ENCODE measurements around the gene SYTL3. TPM values are rescaled to one million over a fixed set of nuclear protein-coding genes. Genes with fewer than 3 reads are reported as not detected.

The SYTL3 gene
- total RNA-seq, 2 donors from 2014 or later: 1.3 to 1.8 TPM

- intact Hi-C loops (cut with DNase I): no loop called here
- no peak for DNase-seq
- Histone ChIP-seq H3K9me3 (no peaks in the 10 kb centered on the region), H3K36me3 (replicated peaks in 1 of 2; ENCODE audit: insufficient read depth in 1 of 2, low read depth in 2 of 2) (peaks cover 0 to 2% of the 10 kb centered on the region in 2 donors), H3K27me3 (no peaks in the 10 kb centered on the region), H3K27ac (no peak overlapping the region), H3K4me1 (peaks cover 8% of the 10 kb centered on the region), H3K4me3 (no peak overlapping the region)
- TF ChIP-seq POLR2A (IDR thresholded peaks at IDR 0.05) (no peak), CTCF (IDR thresholded peaks at IDR 0.05) (no peak)
- ATAC-seq: no peak
- 86 to 87% methylated on average over 7 of the region's 7 CpGs for WGBS, 2 donors
Measured at GRCh38 chr6:158635427-158636073, 14.3 kb upstream of the SYTL3 start.

- Histone ChIP-seq H3K4me3 (no peak overlapping the region), H3K4me1 (peaks cover 11% of the 10 kb centered on the region), H3K27ac (no peak overlapping the region), H3K27me3 (no peaks in the 10 kb centered on the region), H3K36me3 (replicated peaks in 1 of 2; ENCODE audit: insufficient read depth in 1 of 2, low read depth in 2 of 2) (no peaks in the 10 kb centered on the region), H3K9me3 (no peaks in the 10 kb centered on the region)
- ATAC-seq: no peak
- intact Hi-C loops (cut with DNase I): no loop called here
- no peak for TF ChIP-seq POLR2A (IDR thresholded peaks at IDR 0.05)
- no peak for TF ChIP-seq CTCF (IDR thresholded peaks at IDR 0.05)
- 87 to 93% methylated on average over 8 of the region's 8 CpGs for WGBS, 2 donors
- DNase-seq: no peak
Measured at GRCh38 chr6:158636778-158637177, 13.1 kb upstream of the SYTL3 start.

GRCh38 chr6:158638324-158638854 lies 11.5 kb upstream of the SYTL3 start:
- TF ChIP-seq CTCF (IDR thresholded peaks at IDR 0.05) (no peak), POLR2A (IDR thresholded peaks at IDR 0.05) (no peak)
- no peak overlapping the region for H3K4me3 ChIP-seq
- WGBS, 2 donors: 51 to 64% methylated on average over 3 of the region's 3 CpGs
- peaks cover 19% of the 10 kb centered on the region for H3K4me1 ChIP-seq
- no peaks in the 10 kb centered on the region for H3K9me3 ChIP-seq
- H3K27ac ChIP-seq: no peak overlapping the region
- H3K27me3 ChIP-seq: no peaks in the 10 kb centered on the region
- no peaks in the 10 kb centered on the region for H3K36me3 ChIP-seq (replicated peaks in 1 of 2; ENCODE audit: insufficient read depth in 1 of 2, low read depth in 2 of 2)
- DNase-seq (no peak), ATAC-seq (no peak)
- intact Hi-C loops (cut with DNase I): no loop called here

GRCh38 chr6:158639056-158639455 lies 10.8 kb upstream of the SYTL3 start:
- no peak for ATAC-seq
- Histone ChIP-seq H3K4me3 (no peak overlapping the region), H3K27me3 (no peaks in the 10 kb centered on the region), H3K27ac (no peak overlapping the region), H3K9me3 (no peaks in the 10 kb centered on the region), H3K4me1 (peaks cover 22% of the 10 kb centered on the region), H3K36me3 (replicated peaks in 1 of 2; ENCODE audit: insufficient read depth in 1 of 2, low read depth in 2 of 2) (no peaks in the 10 kb centered on the region)
- TF ChIP-seq CTCF (IDR thresholded peaks at IDR 0.05): no peak
- TF ChIP-seq POLR2A (IDR thresholded peaks at IDR 0.05): no peak
- intact Hi-C loops (cut with DNase I): no loop called here
- 87 to 92% methylated on average over 5 of the region's 5 CpGs for WGBS, 2 donors
- DNase-seq: no peak

GRCh38 chr6:158640519-158640918 lies 9.3 kb upstream of the SYTL3 start:
- Histone ChIP-seq H3K9me3 (no peaks in the 10 kb centered on the region), H3K27ac (no peak overlapping the region), H3K4me3 (no peak overlapping the region), H3K27me3 (no peaks in the 10 kb centered on the region), H3K4me1 (peaks cover 27% of the 10 kb centered on the region), H3K36me3 (replicated peaks in 1 of 2; ENCODE audit: insufficient read depth in 1 of 2, low read depth in 2 of 2) (no peaks in the 10 kb centered on the region)
- WGBS, 2 donors: 94 to 100% methylated on average over 2 of the region's 2 CpGs
- DNase-seq (no peak), ATAC-seq (no peak)
- intact Hi-C loops (cut with DNase I): no loop called here
- TF ChIP-seq POLR2A (IDR thresholded peaks at IDR 0.05) (no peak), CTCF (IDR thresholded peaks at IDR 0.05) (no peak)

Data from body of pancreas (tissue), 4 donors.